ENCODE measurements around the gene ZNF821.
A peak's percentile ranks its signal among the peaks of the same experiment; 100 is the strongest.
"Not testable (repeated sequence)": the region's sequence is repeated elsewhere in the genome, so short reads cannot be mapped to it uniquely, and the experiment has no call there.

ZNF821 gene

GRCh38 chr16:71855937-71856662 is 27.9 kb downstream of the ZNF821 start:
- DNase-seq, result peak in 1 of 5 donors; percentile 48

GRCh38 chr16:71854369-71854948 is 29.5 kb downstream of the ZNF821 start:
- DNase-seq, result no peak

- DNase-seq, result no peak
These were observed 30.6 kb downstream of the ZNF821 start for GRCh38 chr16:71853413-71853812.

GRCh38 chr16:71852561-71852960 is 31.4 kb downstream of the ZNF821 start:
- no peak for DNase-seq

- no peak for DNase-seq
These were observed 31.8 kb downstream of the ZNF821 start for GRCh38 chr16:71852158-71852557.

GRCh38 chr16:71851746-71852145 is 32.2 kb downstream of the ZNF821 start:
- DNase-seq, result no peak

- no peak for DNase-seq
These were observed 35.4 kb downstream of the ZNF821 start for GRCh38 chr16:71848622-71849021.

- no peak for DNase-seq
These were observed 36.9 kb downstream of the ZNF821 start for GRCh38 chr16:71847096-71847495.

GRCh38 chr16:71846431-71846830 is 37.6 kb downstream of the ZNF821 start:
- peak in 1 of 5 donors; percentile 15 for DNase-seq

GRCh38 chr16:71845639-71846430 is 38.1 kb downstream of the ZNF821 start, which contains the start of gene ATXN1L:
Gene ATXN1L, plus strand, starts transcription at chr16:71845976. Its CDS starts 3,765 bp downstream, at chr16:71849741.
- DNase-seq, result peak; percentile 81 to 91 (median 88)

GRCh38 chr16:71843572-71843971 is 40.4 kb downstream of the ZNF821 start:
- DNase-seq, result no peak

GRCh38 chr16:71840052-71840451 is 43.9 kb downstream of the ZNF821 start:
- DNase-seq, result no peak

GRCh38 chr16:71837150-71837549 is 46.8 kb downstream of the ZNF821 start:
- DNase-seq, result no peak

GRCh38 chr16:71834291-71834690 is 49.7 kb downstream of the ZNF821 start:
- no peak for DNase-seq

GRCh38 chr16:71832112-71832511 is 51.9 kb downstream of the ZNF821 start:
- not testable (repeated sequence) for DNase-seq

GRCh38 chr16:71831698-71832097 is 52.3 kb downstream of the ZNF821 start:
- not testable (repeated sequence) for DNase-seq

- no peak for DNase-seq
These were observed 53.6 kb downstream of the ZNF821 start for GRCh38 chr16:71830359-71830758.

GRCh38 chr16:71826533-71827017 is 57.4 kb downstream of the ZNF821 start:
- DNase-seq, result no peak

- not testable (repeated sequence) for DNase-seq
These were observed 66.9 kb downstream of the ZNF821 start for GRCh38 chr16:71817155-71817500.

GRCh38 chr16:71811261-71811803 is 72.7 kb downstream of the ZNF821 start:
- no peak for DNase-seq

GRCh38 chr16:71810155-71810530 is 73.8 kb downstream of the ZNF821 start:
- not testable (repeated sequence) for DNase-seq
